ENCODE data around the gene SUGCT. TPM values are rescaled to one million over a fixed set of nuclear protein-coding genes. Genes with fewer than 3 reads are reported as not detected.

SUGCT gene
- total RNA-seq, 1 donor from 2014 or later = 1.6 TPM

- Mint-ChIP-seq H3K9me3 (ENCODE audit: unreplicated experiment) (no peaks in the 10 kb centered on the region), H3K27me3 (ENCODE audit: unreplicated experiment) (no peaks in the 10 kb centered on the region), H3K4me1 (ENCODE audit: unreplicated experiment) (no peaks in the 10 kb centered on the region), H3K4me3 (ENCODE audit: unreplicated experiment) (no peak overlapping the region), H3K27ac (ENCODE audit: unreplicated experiment) (no peak overlapping the region), H3K36me3 (ENCODE audit: low read depth, unreplicated experiment) (no peaks in the 10 kb centered on the region)
- TF ChIP-seq CTCF (IDR thresholded peaks at IDR 0.05; ENCODE audit: unreplicated experiment) = no peak
- no peak for DNase-seq (ENCODE audit: low spot score)
Measured at GRCh38 chr7:40836218-40836617, 701.4 kb downstream of the SUGCT start.

GRCh38 chr7:40839881-40840280 is 705.1 kb downstream of the SUGCT start:
- TF ChIP-seq CTCF (IDR thresholded peaks at IDR 0.05; ENCODE audit: unreplicated experiment) = no peak
- H3K27ac Mint-ChIP-seq (ENCODE audit: unreplicated experiment) = no peak overlapping the region
- DNase-seq (ENCODE audit: low spot score) = no peak
- H3K27me3 Mint-ChIP-seq (ENCODE audit: unreplicated experiment) = no peaks in the 10 kb centered on the region
- H3K4me1 Mint-ChIP-seq (ENCODE audit: unreplicated experiment) = no peaks in the 10 kb centered on the region
- peaks cover 4% of the 10 kb centered on the region for H3K9me3 Mint-ChIP-seq (ENCODE audit: unreplicated experiment)
- peaks cover 8% of the 10 kb centered on the region for H3K36me3 Mint-ChIP-seq (ENCODE audit: low read depth, unreplicated experiment)
- H3K4me3 Mint-ChIP-seq (ENCODE audit: unreplicated experiment) = no peak overlapping the region

- Mint-ChIP-seq H3K27ac (ENCODE audit: unreplicated experiment) (no peak overlapping the region), H3K27me3 (ENCODE audit: unreplicated experiment) (no peaks in the 10 kb centered on the region), H3K4me3 (ENCODE audit: unreplicated experiment) (no peak overlapping the region), H3K4me1 (ENCODE audit: unreplicated experiment) (no peaks in the 10 kb centered on the region), H3K9me3 (ENCODE audit: unreplicated experiment) (peaks cover 4% of the 10 kb centered on the region), H3K36me3 (ENCODE audit: low read depth, unreplicated experiment) (peaks cover 8% of the 10 kb centered on the region)
- no peak for TF ChIP-seq CTCF (IDR thresholded peaks at IDR 0.05; ENCODE audit: unreplicated experiment)
- DNase-seq (ENCODE audit: low spot score) = no peak
Measured at GRCh38 chr7:40840990-40841389, 706.2 kb downstream of the SUGCT start.

- DNase-seq (ENCODE audit: low spot score) = no peak
- Mint-ChIP-seq H3K36me3 (ENCODE audit: low read depth, unreplicated experiment) (peaks cover 8% of the 10 kb centered on the region), H3K9me3 (ENCODE audit: unreplicated experiment) (peaks cover 4% of the 10 kb centered on the region), H3K27ac (ENCODE audit: unreplicated experiment) (no peak overlapping the region), H3K4me3 (ENCODE audit: unreplicated experiment) (no peak overlapping the region), H3K27me3 (ENCODE audit: unreplicated experiment) (no peaks in the 10 kb centered on the region), H3K4me1 (ENCODE audit: unreplicated experiment) (no peaks in the 10 kb centered on the region)
- TF ChIP-seq CTCF (IDR thresholded peaks at IDR 0.05; ENCODE audit: unreplicated experiment) = no peak
Measured at GRCh38 chr7:40842641-40843040, 707.8 kb downstream of the SUGCT start.

GRCh38 chr7:40843338-40843985 is 708.7 kb downstream of the SUGCT start:
- Mint-ChIP-seq H3K27ac (ENCODE audit: unreplicated experiment) (no peak overlapping the region), H3K4me3 (ENCODE audit: unreplicated experiment) (no peak overlapping the region), H3K9me3 (ENCODE audit: unreplicated experiment) (peaks cover 4% of the 10 kb centered on the region), H3K27me3 (ENCODE audit: unreplicated experiment) (no peaks in the 10 kb centered on the region), H3K4me1 (ENCODE audit: unreplicated experiment) (peaks cover 5% of the 10 kb centered on the region), H3K36me3 (ENCODE audit: low read depth, unreplicated experiment) (peaks cover 8% of the 10 kb centered on the region)
- no peak for DNase-seq (ENCODE audit: low spot score)
- no peak for TF ChIP-seq CTCF (IDR thresholded peaks at IDR 0.05; ENCODE audit: unreplicated experiment)

Data from endothelial cell (in vitro differentiated cells).